ENCODE data around the gene RARA.
"Not testable (repeated sequence)": the region's sequence is repeated elsewhere in the genome, so short reads cannot be mapped to it uniquely, and the experiment has no call there.

Gene RARA

DNA sequence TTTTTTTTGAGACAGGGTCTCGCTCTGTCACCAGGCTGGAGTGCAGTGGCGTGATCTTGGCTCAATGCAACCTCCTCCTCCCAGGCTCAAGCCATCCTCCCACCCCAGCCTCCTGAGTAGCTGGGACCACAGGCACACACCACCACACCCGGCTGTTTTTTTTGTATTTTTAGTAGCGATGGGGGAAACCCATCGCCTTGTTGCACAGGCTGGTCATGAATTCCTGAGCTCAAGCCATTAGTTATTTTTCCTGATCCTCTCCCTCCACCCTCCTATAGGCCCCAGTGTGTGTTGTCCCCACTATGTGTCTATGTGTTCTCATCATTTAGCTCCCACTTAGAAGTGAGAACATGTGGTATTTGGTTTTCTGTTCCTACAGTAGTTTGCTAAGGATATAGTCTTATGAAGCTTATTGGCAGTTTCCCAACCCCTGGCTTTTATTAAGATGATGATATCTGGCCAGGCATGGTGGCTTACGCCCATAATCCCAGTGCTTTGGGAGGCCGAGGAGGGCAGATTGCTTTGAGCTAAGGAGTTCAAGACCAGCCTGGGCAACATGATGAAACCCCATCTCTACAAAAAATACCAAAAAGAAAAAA is 9.7 kb upstream of the RARA start:
- not testable (repeated sequence) for DNase-seq

DNA sequence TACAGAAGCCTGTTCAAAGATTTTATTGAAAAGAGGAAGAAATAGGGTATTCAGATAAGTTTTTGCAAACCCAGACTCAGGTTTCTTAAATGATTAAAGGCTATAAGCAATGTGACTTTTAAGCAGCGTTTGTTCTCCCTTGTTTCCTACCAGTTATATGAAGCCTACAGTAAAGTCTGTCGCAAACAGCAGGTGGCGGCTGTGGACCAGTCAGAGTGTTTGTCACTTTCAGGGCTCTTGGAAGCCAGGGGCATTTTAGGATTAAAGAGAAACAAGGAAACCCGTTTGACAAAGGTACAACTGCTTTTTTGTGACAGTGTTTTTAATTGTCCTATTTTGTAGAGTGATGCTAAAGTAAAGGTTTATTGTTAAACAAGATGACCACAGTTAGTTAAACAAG is 7.7 kb upstream of the RARA start:
- DNase-seq, result no peak

DNA sequence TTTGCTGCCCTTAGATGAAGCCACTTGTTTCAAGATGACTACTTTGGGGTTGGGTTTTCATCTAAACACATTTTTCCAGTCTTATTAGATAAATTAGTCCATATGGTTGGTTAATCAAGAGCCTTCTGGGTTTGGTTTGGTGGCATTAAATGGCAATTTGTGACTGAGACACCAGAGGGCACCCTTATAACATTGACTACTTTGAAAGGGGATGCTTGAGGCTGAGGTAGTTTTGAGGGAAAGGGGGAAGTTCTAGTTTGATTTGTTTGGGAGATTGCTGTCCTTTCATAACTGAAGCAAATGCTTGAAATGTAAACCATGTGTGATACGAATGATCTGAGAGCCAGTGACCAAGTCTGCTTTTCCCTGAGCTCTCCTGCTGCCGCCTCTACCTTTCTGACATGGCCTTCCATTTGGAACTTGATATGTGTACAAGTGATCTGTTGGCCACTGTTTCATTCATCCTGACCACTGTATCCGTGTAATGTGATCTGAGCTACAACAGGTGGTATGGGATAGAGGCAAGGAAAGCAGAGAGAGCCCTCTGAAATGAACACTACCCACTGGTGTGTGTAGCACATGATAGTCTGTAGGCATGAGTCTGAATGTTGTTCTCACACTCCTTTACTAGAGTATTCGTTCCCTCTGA is 5.8 kb upstream of the RARA start:
- DNase-seq, result peak; percentile 36

DNA sequence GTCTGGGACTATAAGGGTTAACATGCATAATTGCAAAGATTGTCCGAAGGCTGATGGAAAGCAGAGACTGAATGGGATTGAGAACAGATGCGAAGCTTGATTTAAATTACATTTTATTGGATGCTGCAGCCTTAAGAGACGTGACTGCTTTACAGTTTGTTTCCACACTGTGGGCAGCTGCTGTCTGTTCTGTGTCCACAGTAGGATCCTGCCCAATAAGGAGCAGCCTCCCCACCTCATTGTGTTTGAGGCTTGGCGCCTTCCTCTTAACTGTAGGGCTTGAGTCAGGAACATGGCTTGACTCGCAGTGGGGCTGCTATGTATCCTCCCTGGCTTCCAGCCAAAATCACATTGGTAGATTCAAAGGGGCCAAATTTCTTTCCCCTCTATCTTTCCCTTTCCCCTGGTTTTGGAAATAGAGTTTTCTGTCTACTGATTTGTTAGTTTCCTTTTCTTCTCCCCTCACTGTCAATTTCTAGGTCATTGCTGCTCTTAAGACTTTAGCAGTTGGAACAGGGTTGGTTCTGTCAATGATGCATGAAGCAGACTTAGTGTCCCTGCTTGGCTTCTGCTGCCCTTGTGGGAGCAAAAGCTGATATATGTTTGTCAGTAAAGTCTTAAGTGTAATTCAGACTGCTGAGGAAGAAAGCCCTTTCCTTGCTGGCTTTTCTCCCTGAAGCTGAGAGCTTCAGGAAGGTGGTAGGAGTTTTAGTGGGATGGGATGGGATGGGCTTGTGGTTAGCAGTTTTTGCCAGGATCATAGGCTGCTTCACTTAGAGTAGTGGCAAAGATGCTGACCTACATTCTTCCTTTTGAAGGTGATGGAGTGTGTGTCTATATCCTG is 5.0 kb upstream of the RARA start:
- no peak for DNase-seq

DNA sequence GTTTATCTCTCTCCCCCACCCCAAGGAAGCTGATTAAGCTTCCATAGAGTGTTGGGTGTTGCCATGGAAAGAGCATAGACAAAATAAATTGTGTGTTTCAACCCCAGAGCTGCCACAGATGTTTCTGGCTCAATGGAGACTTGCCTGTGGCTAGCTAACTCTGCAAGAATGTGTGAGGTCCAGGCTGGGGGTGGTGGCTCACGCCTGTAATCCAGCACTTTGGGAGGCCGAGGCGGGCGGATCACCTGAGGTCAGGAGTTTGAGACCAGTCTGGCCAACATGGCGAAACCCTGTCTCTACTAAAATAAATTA is 4.5 kb upstream of the RARA start:
- not testable (repeated sequence) for DNase-seq

DNA sequence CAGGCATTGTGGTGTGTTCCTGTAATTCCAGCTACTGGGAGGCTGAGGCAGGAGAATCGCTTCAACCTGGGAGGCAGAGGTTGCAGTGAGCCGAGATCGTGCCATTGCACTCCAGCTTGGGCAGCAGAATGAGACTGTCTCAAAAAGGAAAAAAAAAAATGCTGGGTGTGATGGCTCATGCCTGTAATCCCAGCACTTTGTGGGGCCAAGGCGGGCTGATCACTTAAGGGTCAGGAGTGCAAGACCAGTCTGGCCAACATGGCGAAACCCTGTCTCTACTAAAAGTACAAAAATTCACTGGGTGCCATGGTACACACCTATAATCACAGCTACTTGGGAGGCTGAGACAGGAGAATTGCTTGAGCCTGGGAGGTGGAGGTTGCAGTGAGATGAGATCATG is 4.1 kb upstream of the RARA start:
- not testable (repeated sequence) for DNase-seq

DNA sequence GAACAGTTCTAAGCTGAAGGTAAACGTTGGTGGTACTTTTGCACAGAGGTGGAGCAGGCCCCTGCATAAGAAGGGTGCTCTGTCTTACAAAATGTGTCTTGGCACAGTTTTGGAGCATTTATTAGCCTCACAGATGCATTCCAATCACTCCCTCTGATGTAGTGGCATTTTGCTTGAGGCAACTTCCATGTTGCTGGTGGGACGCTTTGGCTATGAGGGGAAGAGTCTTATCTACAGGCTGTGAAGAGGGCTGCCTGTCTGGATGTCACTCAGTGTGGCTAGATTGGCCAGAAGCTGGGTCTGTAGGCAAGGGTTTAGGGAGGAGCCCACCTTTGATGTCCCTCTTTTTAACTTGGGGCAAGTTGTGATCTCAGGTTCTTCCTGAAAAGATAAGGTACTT is 2.6 kb upstream of the RARA start:
- no peak for DNase-seq

DNA sequence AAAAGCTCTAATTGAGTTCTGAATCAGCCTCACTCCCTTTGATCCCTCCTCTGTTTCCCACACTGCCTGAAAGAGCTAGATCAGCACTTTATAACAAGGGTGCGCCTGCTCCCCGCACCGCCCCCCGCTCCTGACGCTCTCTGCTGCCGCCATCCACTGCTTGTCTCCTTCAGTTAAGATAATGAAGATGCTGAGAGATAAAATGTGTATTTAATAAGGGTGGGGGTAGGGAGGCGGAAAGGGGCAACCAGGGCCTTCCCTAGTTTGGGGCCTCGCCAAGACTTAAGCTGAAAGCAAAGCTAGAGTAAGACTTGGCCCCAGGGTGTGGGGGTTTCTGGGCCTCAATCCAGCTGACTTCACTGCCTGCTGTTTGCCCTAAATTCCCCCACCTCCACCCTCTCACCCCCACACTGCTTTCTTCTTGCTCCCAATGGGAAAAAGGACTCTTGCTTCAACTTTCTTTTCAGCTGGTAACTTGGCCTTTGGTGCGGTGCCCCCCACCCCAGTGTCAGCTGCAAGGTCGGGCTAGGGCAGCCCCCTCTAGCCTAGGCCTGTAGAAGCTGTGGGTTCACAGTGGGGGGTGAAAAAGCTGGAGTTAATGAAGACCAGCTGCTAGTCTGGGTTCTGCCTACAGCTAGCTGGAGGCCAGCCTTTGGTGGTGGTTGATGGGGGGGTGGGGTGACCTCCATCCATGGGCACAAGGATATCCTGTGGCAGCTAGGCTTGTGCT is 1.8 kb upstream of the RARA start:
- DNase-seq, result no peak

DNA sequence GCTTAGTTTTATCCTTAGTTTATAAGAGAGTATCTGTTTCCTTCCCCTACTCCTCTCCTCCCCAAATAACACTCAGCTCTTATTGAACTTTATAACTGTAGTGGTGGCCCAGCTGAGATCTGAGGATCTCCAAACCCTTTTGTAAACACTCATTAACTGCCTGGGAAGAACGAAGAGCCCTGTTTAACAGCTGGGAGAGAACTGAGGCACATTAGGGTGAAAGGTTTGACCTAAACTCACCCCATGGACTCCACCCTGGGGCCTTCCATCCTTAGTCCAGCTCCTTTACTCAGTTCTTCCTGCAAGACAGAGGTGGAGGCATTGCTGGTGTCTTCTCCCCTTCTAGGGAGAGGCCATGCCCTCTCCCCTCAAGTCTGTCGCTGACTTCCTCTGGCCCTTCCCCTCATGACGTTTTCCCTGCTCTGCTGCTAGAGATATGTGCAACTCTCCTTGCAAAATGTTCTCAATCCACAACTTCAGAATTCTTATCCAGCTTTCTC is 1.2 kb upstream of the RARA start:
- no peak for DNase-seq

DNA sequence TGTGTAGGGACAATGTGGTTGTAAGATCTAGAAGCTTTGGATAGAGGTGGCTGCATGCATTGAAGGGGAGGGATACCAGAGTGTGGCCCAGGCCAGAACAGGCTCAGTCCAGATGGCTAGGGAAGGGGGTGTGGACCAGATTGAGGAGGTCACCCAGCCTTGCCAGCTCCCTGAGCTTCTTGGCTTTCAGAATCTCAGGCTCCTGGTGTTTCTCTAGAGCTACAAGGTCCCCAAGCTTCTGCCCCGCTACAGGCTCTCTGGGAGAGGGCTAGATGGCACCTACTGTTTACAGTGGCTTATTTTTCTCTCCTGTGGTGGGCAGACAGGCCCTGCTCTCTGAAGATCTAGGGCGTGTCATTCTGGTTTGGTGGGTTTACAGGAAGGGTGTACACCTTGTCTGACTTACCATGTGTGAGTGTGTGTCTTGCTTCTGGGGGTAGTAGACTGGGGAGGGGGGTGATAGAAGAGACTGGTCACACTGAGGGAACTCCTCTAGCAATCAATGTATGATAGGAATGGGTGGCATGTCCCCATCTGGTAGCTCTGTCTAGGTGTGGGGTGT is 1.1 kb downstream of the RARA start:
- no peak for DNase-seq

DNA sequence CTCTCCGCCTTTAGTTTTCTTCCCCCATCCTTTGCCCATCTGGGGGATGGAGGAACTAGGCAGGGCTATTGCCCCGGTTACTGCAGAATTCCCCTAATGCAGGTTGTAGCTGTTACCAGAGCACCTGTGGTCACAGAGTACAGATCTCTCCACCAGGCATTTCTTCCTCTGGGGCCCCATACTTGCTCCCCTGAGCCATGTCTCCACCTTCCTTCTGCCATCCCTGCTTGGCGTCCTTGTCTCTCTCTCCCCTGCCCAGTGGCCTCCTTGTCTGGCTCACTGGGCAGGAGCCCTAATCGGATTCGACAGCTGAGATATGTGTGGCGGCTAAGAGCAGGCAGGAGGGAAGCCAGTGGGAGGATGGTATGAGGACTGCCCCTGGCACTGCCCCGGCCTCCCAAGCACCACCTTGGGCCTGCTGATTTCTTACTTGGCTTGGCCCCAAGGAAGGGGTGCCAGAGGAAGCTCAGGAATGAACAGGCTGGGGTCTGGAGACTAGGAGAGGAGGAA is 2.0 kb downstream of the RARA start:
- no peak for DNase-seq

DNA sequence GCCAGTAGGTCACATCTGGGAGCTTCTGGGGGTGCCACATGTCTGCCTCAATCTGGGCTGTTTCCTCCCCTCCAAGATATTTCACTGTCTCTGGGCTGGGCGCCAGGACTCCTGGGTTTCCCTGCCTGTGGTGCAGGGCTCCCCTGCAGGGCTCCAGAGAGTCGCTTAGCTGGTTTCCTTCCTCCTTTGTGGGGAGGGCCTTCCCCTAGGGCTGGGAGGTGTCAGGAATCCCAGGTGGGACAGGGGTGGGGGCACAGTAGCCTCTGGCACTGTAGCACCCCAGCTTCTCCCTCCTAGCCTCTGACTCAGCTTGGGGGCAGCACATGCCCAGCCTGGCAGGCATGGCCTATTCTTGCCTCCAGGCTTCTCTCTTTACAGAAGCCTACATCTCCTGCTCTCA is 2.6 kb downstream of the RARA start:
- DNase-seq, result no peak

DNA sequence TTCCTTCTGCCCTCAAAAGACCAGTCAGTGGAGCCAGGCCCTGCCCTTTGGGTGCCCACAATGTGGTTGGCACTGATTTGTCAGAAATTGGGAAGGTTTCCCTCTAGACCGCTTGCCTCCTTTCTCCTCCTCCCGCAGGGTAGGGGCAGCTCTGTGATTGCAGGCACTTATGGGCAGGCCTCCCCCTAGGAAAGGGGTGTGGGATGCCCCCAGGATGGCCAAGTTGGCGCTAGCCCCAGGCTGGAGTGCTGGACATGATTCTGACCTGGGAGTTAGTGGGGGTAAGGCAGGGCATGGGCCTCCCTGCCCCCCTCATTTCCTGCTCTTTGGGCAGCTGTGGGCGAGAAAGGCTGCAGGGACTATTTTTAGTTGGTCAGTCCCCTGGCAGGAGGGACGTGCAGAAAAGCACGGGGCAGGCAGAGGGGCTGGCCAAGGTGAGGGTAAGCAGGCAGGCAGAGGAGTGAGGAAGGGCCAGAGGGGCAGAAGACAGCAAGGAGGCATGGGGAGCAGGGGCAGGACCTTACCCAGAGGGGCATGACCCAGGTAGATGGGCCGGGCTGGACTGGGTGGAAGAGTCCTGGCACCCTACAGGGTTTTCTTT is 3.3 kb downstream of the RARA start:
- DNase-seq, result no peak

DNA sequence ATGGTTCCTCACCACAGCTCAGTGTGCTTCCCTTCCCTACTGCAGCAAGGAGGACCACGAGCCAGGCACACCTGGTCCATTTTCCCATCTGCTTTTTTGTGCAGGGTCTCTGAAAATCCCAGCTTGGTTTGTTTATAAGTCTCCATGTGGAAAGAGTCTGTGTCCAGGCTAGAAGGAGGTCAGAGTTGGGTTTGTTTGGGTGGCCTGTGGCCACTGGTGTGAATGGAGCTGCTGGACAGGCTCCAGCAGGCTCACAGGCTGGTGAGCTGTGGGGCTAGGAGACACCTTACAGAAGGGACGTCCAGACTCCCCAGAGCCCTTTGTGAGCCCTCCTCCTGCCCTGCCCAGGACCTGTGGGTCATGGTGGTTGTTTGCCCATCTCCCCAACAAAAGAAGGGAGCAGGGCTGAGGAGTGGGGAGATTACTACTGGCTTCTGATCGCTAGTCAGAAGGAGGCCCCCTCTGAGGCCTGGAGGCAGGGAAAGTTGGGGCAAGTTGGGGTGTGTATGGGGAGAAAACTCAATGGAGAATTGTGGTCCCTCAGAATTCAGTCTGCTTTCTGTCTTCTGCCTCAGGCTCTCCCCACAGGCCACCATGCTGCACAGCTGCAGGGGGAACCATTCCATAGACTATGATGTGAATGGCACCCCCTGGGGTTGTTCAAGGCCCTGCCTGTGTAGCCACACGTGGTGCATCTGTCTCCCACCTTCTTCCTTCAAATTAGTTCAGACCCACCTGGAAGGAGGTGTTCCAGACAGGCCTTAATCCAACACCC is 4.1 kb downstream of the RARA start:
- no peak for DNase-seq

DNA sequence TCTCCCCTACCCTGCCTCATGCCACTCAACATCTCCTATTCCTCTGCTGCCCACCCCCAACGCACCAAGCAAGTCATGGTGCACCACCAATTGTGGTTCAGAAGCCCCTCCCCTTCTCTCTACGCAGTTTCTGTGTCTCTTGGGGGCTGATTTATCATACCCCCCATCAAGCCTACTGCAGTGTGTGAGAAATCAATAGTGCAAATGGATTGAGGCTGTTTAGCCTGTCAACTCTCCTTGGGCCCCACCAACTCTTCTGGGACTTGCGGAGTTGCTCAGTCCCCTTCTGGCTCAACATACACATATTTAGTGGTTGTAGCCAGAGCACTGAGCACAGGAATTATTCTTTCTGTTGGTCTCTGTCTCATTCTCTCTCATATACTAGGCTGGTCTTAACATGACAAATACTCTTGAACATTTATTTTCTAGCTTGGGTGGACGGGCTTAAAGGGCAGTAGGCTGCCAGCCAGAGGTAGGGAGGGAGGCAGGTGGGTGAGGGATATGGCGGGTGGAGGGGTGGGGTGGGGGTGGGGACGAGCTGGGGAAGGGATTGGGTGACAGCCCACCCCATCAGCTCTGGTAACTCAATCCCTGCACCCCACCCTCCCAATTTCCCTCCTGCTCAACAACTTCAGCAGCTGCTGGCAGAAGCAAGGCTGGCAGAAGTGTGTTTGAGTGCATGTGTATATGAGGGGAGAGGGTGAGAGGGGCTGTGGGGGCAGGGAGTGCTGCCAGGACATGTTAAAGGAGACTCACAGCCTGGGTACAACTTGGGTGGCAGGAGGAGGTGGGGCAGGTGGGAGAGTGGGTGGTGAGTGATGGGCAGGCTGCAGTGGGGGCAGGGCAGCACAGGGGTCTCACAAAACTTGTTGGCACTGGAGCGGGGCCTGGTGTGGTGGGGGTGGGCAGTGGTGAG is 4.9 kb downstream of the RARA start:
- no peak for DNase-seq

DNA sequence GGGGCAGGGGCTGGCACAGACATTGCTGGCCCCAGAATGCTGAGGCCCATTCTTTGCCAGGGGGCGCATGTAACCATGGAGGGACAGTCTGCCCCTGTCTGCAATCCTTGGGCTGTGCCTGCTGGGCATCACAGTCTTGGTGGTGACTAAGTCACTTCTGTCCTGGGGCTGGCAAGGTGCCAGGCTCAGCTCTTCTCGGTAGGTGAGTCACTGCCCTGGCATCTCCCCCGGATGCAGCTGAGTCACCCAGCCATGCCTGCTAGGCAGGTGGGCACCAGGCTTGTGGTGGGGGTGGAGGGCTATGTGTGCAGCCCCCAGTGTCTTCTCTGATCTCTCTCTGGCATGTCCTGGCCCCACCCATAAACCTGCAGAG is 5.6 kb downstream of the RARA start:
- peak; percentile 58 for DNase-seq

DNA sequence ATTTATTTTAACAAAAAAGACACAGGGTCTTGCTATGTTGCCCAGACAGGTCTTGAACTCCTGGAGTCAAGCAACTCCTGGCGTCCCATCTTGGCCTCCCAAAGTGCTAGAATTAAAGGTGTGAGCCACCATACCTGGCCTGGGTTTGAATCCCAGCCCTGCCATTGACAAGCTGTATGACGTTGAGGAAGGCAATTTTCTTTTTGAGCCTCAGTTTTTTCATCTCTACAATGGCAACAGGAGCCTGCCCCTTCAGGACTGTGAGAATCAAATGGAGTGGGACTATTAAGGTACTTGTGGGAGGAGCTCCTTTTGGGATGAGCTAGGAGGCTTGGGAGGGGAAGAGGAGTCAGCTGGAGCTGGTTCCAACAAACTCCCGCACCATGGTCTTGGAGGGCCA is 6.2 kb downstream of the RARA start:
- no peak for DNase-seq

DNA sequence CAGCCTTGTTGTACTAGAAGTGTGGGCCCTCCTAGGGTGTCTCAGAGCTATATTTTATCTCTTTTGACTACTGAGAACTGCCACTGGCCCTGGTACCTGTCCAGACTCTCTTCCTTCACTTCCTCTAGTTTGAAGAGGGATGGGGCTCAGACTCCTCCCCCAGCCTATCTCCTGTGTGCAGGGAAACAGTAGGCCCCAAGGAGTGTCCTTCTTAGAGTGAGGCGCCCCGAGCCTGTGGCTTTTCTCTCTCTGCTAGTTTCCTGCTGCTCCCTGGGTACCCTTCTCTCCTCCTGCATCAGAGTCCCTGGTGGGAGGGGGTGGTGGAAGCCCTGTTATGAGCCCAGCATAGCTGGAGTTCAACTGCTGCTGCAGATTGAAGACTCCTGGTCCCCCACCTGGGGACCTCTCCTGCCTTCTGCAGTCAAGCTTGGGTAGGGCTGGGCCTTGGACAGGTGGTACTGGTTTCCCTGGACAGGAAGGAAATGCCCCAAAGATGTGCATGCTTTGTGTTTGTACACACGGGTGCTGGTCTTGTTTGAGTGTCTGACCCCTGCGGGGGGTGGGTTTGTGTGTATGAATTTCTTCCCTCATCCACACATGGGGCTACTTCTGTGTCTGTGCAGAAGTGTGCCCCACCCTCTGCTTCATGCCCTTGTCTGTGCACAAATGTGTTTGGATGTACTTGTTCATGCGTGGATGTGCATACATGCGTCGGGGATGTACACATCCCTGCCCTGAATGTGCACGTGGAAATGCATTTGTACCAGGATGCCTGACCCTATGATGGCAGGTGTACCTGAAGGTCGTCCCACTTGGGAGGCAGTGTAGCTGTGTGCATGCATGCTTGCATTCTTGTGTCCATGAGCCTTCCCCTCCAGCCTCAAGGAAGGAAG is 6.9 kb downstream of the RARA start:
- no peak for DNase-seq

DNA sequence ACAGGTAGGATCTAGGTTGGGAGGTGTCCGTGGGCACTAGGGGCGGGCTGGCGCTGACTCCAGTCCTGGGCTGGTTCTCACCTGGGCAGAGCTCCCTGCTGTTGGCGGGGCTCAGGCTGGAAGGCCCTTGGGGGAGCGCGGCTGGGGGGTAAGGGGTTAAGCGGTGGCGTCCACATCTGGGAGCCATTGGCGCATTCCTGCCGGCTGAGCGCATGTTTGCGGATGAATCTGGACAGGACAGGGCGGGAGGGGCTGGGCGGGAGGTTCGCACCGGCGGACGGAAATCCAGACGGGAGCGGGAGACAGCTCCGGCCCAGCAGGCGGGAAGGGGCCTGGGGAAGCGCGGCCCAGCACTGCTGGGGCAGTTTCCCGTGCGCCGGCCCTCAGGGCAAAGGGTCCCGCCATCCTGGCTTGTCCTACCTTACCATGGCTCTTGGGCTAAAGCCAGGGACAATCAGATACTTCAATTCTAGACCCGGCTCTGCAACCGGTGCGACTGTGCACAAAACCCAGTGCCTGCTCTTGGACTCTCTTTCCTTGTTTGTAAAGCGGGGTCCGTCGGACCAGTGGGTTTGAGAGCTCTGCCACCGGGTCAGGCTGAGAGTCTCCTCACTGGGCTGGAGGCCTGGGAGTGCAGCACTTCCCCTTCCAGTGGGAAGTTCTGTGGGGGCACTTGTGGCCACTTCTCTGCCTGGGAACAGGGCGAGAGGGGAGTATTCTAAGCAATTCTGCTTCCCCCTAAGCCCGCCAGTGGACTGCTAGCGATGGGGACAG is 7.8 kb downstream of the RARA start:
- DNase-seq, result no peak
